ENCODE data around the gene AFM.

- TF ChIP-seq POLR2A (IDR thresholded peaks at IDR 0.05; ENCODE audit: low read depth, low read length), result no peak
- TF ChIP-seq POLR2AphosphoS5 (IDR thresholded peaks at IDR 0.05; ENCODE audit: low read depth, low read length), result no peak
- TF ChIP-seq TAF1 (IDR thresholded peaks at IDR 0.05; ENCODE audit: borderline replicate concordance, low read depth, low read length), result no peak
Observed at GRCh38 chr4:73507541-73507940, 26.0 kb downstream of the AFM start.
